ENCODE measurements around the gene HBE1.
"Not testable (repeated sequence)": the region's sequence is repeated elsewhere in the genome, so short reads cannot be mapped to it uniquely, and the experiment has no call there.

The HBE1 gene

GRCh38 chr11:5258543-5259262 lies 11.0 kb downstream of the HBE1 start (continued):
- TF ChIP-seq ZNF248 (tag by site-specific recombination; IDR thresholded peaks at IDR 0.05) (no peak), TCF7L2 (IDR thresholded peaks at IDR 0.05; ENCODE audit: borderline replicate concordance, low read depth, low read length) (no peak), ZNF2 (tag by site-specific recombination; IDR thresholded peaks at IDR 0.05) (no peak), ZNF514 (tag by site-specific recombination; IDR thresholded peaks at IDR 0.05) (no peak), AEBP2 (tag by site-specific recombination; IDR thresholded peaks at IDR 0.05; ENCODE audit: borderline replicate concordance) (no peak)
- TF ChIP-seq, protein P1, sequence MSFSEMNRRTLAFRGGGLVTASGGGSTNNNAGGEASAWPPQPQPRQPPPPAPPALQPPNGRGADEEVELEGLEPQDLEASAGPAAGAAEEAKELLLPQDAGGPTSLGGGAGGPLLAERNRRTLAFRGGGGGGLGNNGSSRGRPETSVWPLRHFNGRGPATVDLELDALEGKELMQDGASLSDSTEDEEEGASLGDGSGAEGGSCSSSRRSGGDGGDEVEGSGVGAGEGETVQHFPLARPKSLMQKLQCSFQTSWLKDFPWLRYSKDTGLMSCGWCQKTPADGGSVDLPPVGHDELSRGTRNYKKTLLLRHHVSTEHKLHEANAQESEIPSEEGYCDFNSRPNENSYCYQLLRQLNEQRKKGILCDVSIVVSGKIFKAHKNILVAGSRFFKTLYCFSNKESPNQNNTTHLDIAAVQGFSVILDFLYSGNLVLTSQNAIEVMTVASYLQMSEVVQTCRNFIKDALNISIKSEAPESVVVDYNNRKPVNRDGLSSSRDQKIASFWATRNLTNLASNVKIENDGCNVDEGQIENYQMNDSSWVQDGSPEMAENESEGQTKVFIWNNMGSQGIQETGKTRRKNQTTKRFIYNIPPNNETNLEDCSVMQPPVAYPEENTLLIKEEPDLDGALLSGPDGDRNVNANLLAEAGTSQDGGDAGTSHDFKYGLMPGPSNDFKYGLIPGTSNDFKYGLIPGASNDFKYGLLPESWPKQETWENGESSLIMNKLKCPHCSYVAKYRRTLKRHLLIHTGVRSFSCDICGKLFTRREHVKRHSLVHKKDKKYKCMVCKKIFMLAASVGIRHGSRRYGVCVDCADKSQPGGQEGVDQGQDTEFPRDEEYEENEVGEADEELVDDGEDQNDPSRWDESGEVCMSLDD (tag by site-specific recombination; IDR thresholded peaks at IDR 0.05), result no peak
- TF ChIP-seq, protein P2, sequence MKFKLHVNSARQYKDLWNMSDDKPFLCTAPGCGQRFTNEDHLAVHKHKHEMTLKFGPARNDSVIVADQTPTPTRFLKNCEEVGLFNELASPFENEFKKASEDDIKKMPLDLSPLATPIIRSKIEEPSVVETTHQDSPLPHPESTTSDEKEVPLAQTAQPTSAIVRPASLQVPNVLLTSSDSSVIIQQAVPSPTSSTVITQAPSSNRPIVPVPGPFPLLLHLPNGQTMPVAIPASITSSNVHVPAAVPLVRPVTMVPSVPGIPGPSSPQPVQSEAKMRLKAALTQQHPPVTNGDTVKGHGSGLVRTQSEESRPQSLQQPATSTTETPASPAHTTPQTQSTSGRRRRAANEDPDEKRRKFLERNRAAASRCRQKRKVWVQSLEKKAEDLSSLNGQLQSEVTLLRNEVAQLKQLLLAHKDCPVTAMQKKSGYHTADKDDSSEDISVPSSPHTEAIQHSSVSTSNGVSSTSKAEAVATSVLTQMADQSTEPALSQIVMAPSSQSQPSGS (tag by site-specific recombination; IDR thresholded peaks at IDR 0.05; ENCODE audit: low read depth), result no peak
- TF ChIP-seq, protein P3, sequence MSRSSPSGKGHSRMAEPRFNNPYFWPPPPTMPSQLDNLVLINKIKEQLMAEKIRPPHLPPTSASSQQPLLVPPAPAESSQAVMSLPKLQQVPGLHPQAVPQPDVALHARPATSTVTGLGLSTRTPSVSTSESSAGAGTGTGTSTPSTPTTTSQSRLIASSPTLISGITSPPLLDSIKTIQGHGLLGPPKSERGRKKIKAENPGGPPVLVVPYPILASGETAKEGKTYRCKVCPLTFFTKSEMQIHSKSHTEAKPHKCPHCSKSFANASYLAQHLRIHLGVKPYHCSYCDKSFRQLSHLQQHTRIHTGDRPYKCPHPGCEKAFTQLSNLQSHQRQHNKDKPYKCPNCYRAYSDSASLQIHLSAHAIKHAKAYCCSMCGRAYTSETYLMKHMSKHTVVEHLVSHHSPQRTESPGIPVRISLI (tag by site-specific recombination; IDR thresholded peaks at IDR 0.05), result no peak

DNA sequence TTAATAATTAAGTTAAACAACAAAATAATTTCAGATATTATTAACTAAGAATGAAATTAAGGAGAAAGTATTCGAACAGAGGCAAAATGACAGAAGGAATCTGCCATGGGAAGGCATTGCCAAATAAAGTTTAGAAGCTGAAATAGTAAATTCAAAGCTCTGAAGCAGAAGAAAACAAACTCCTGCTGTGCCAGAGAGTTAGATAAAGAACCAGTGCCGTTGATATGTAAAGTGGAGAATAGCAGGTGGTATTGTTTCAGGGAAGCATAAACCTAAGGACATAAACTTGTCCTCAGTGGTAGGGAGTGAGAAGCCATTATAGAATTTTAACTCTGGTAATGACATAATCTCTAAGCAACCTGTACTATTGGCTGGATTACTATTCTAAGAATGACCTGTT lies 12.4 kb downstream of the HBE1 start:
- POLR2A ChIA-PET, result no interaction called here

GRCh38 chr11:5254646-5255413 lies 14.9 kb downstream of the HBE1 start, which contains the start of gene HBG2:
Gene HBG2 (minus strand): TSS chr11:5254781. CDS start chr11:5254728, 53 bp downstream.
- H3K27ac ChIP-seq (ENCODE audit: extremely low read depth, low read depth, low read length); H3K4me3 ChIP-seq (ENCODE audit: low read depth, low read length); H3K4me1 ChIP-seq (ENCODE audit: control insufficient read depth, insufficient read depth, low read length); H3K36me3 ChIP-seq (ENCODE audit: control insufficient read depth in 2 of 2, insufficient read depth in 1 of 2, low read length in 2 of 2); POLR2A ChIA-PET; H3K9me3 ChIP-seq (ENCODE audit: control insufficient read depth, insufficient read depth, low read depth, low read length): not testable (repeated sequence)
- CTCF ChIA-PET, result interaction anchor here (0.8 kb wide), 1 partner anchor 629 kb away, joined by 4 read pairs; no protein-coding TSS in a partner anchor

More for the DNA sequence above, 12.4 kb downstream of the HBE1 start:
- no peak for TF ChIP-seq ZNF37A (tag by site-specific recombination; IDR thresholded peaks at IDR 0.05)
- TF ChIP-seq ZNF561 (tag by site-specific recombination; IDR thresholded peaks at IDR 0.05; ENCODE audit: borderline replicate concordance), result no peak
- TF ChIP-seq ZNF664 (tag by site-specific recombination; IDR thresholded peaks at IDR 0.05), result no peak
- TF ChIP-seq ZNF626 (tag by site-specific recombination; IDR thresholded peaks at IDR 0.05), result no peak
- no peak for TF ChIP-seq ZNF433 (tag by site-specific recombination; IDR thresholded peaks at IDR 0.05; ENCODE audit: low read depth)
- TF ChIP-seq, protein P2 (tag by site-specific recombination; IDR thresholded peaks at IDR 0.05; ENCODE audit: low read depth), result no peak
- TF ChIP-seq GLI2 (tag by site-specific recombination; IDR thresholded peaks at IDR 0.05; ENCODE audit: borderline replicate concordance, low read depth), result no peak
- no peak for TF ChIP-seq ZNF580 (tag by site-specific recombination; IDR thresholded peaks at IDR 0.05)
- TF ChIP-seq ZNF274 (IDR thresholded peaks at IDR 0.05; ENCODE audit: low read length), result no peak
- TF ChIP-seq ZNF274 (tag by site-specific recombination; IDR thresholded peaks at IDR 0.05; ENCODE audit: borderline replicate concordance), result no peak
- TF ChIP-seq ZNF18 (tag by site-specific recombination; IDR thresholded peaks at IDR 0.05), result no peak
- H3K9me3 ChIP-seq (ENCODE audit: control insufficient read depth, insufficient read depth, low read depth, low read length), result no peaks in the 10 kb centered on the region
- CTCF ChIA-PET, result no interaction called here
- no peak overlapping the region for H3K4me3 ChIP-seq (ENCODE audit: low read depth, low read length)
- no peaks in the 10 kb centered on the region for H3K36me3 ChIP-seq (ENCODE audit: control insufficient read depth in 2 of 2, insufficient read depth in 1 of 2, low read length in 2 of 2)
- H3K27ac ChIP-seq (ENCODE audit: extremely low read depth, low read depth, low read length), result no peak overlapping the region
- no peaks in the 10 kb centered on the region for H3K4me1 ChIP-seq (ENCODE audit: control insufficient read depth, insufficient read depth, low read length)

Data from HEK293 (cell line).